ENCODE results near the gene NEK10. TPM values are rescaled to one million over a fixed set of nuclear protein-coding genes. Genes with fewer than 3 reads are reported as not detected.

Gene NEK10
- total RNA-seq, 2 donors from 2014 or later, result 0.65 to 1.5 TPM

GRCh38 chr3:27085829-27086730 lies 283.1 kb downstream of the NEK10 start:
- intact Hi-C loops (cut with DNase I), result no loop called here
- DNase-seq (ENCODE audit: low spot score), result no peak

GRCh38 chr3:27081992-27082607 lies 287.1 kb downstream of the NEK10 start:
- intact Hi-C loops (cut with DNase I), result no loop called here
- DNase-seq (ENCODE audit: low spot score), result no peak

- intact Hi-C loops (cut with DNase I), result no loop called here
- DNase-seq (ENCODE audit: low spot score), result no peak
Observed at GRCh38 chr3:27081566-27081965, 287.6 kb downstream of the NEK10 start.

GRCh38 chr3:27080258-27080525 lies 289.0 kb downstream of the NEK10 start:
- no peak for DNase-seq (ENCODE audit: low spot score)
- intact Hi-C loops (cut with DNase I), result no loop called here

- intact Hi-C loops (cut with DNase I), result no loop called here
- no peak for DNase-seq (ENCODE audit: low spot score)
Observed at GRCh38 chr3:27079427-27080257, 289.5 kb downstream of the NEK10 start.

GRCh38 chr3:27078246-27078913 lies 290.8 kb downstream of the NEK10 start:
- DNase-seq (ENCODE audit: low spot score), result no peak
- intact Hi-C loops (cut with DNase I), result no loop called here

- intact Hi-C loops (cut with DNase I), result no loop called here
- no peak for DNase-seq (ENCODE audit: low spot score)
Observed at GRCh38 chr3:27076815-27077630, 292.2 kb downstream of the NEK10 start.

- DNase-seq (ENCODE audit: low spot score), result no peak
- intact Hi-C loops (cut with DNase I), result no loop called here
Observed at GRCh38 chr3:27074914-27075313, 294.3 kb downstream of the NEK10 start.

- DNase-seq (ENCODE audit: low spot score), result no peak
- intact Hi-C loops (cut with DNase I), result no loop called here
Observed at GRCh38 chr3:27073912-27074311, 295.3 kb downstream of the NEK10 start.

- DNase-seq (ENCODE audit: low spot score), result no peak
- intact Hi-C loops (cut with DNase I), result no loop called here
Observed at GRCh38 chr3:27072810-27073651, 296.2 kb downstream of the NEK10 start.

GRCh38 chr3:27060336-27060735 lies 308.8 kb downstream of the NEK10 start:
- intact Hi-C loops (cut with DNase I), result no loop called here
- DNase-seq (ENCODE audit: low spot score), result no peak

Other genes starting within 250 kb of the NEK10 start
- gene SLC4A7, start 115.0 kb upstream of the NEK10 start, total RNA-seq, result 10 to 100 TPM; 30.9 to 50.2 TPM

Measured in posterior vena cava (tissue), 2 donors.